HG03064 (cell line): ENCODE results near the gene PMVK.
A peak's percentile ranks its signal among the peaks of the same experiment; 100 is the strongest.
"Not testable (repeated sequence)": the region's sequence is repeated elsewhere in the genome, so short reads cannot be mapped to it uniquely, and the experiment has no call there.

Source experiments
- ATAC-seq: cut with Tn5 transposase; IDR thresholded peaks from one replicate; pipeline ENCODE4 v1.9.1; 2021; ENCODE audit warnings: low read depth; ENCODE audit not compliant: unreplicated experiment

Gene PMVK

GRCh38 chr1:154936555-154937084, at the start of gene PMVK:
Gene PMVK (minus strand): TSS chr1:154936719. CDS start chr1:154936685, 34 bp downstream.
- ATAC-seq, result peak; percentile 51

- no peak for ATAC-seq
Measured at GRCh38 chr1:154983776-154984466, 47.4 kb upstream of the PMVK start.

GRCh38 chr1:154982897-154983648, 46.6 kb upstream of the PMVK start, which contains the start of gene FLAD1:
Gene FLAD1 (plus strand): TSS chr1:154983344. CDS start chr1:154983695, 351 bp downstream.
- peak; percentile 90 for ATAC-seq

GRCh38 chr1:154982341-154982740, 45.8 kb upstream of the PMVK start:
- ATAC-seq, result no peak

- ATAC-seq, result no peak
Measured at GRCh38 chr1:154978360-154978759, 41.8 kb upstream of the PMVK start.

- not testable (repeated sequence) for ATAC-seq
Measured at GRCh38 chr1:154977762-154978161, 41.2 kb upstream of the PMVK start.

- ATAC-seq, result no peak
Measured at GRCh38 chr1:154975409-154976059, 39.0 kb upstream of the PMVK start.

- ATAC-seq, result peak; percentile 41
Measured at GRCh38 chr1:154974808-154975408, 38.4 kb upstream of the PMVK start.

- peak; percentile 62 for ATAC-seq
Measured at GRCh38 chr1:154974102-154974807, 37.7 kb upstream of the PMVK start, which contains the start of gene CKS1B. Gene CKS1B (plus strand): TSS chr1:154974681. CDS start chr1:154974746, 65 bp downstream.

GRCh38 chr1:154973344-154974101, 37.0 kb upstream of the PMVK start:
- ATAC-seq, result peak; percentile 9

GRCh38 chr1:154972517-154973343, 36.2 kb upstream of the PMVK start:
- ATAC-seq, result no peak

GRCh38 chr1:154972213-154972516, 35.6 kb upstream of the PMVK start:
- no peak for ATAC-seq

- no peak for ATAC-seq
Measured at GRCh38 chr1:154971341-154971998, 35.0 kb upstream of the PMVK start.

GRCh38 chr1:154970631-154971340, 34.3 kb upstream of the PMVK start, which contains the start of gene SHC1:
Gene SHC1 (minus strand): TSS chr1:154970747. CDS start chr1:154970526, 221 bp downstream.
- no peak for ATAC-seq

GRCh38 chr1:154969860-154970452, 33.4 kb upstream of the PMVK start:
- no peak for ATAC-seq

- ATAC-seq, result no peak
Measured at GRCh38 chr1:154969246-154969645, 32.7 kb upstream of the PMVK start.

- ATAC-seq, result no peak
Measured at GRCh38 chr1:154968731-154969130, 32.2 kb upstream of the PMVK start.
